OCI-M1 (cell line): ENCODE results near the gene RAB8A.

Source experiments
- DNase-seq: peaks from one replicate; lab custom pipeline; 2025; lab: John Stamatoyannopoulos, UW

The RAB8A gene

GRCh38 chr19:16111160-16111908 is at the start of gene RAB8A:
TSS of gene RAB8A (plus strand) at chr19:16111889. CDS start at chr19:16111902, 13 bp downstream.
- DNase-seq = peak; percentile 97

GRCh38 chr19:16061943-16062342 is 49.7 kb upstream of the RAB8A start:
- no peak for DNase-seq

- peak; percentile 78 for DNase-seq
Measured at GRCh38 chr19:16062789-16063188, 48.9 kb upstream of the RAB8A start.

- no peak for DNase-seq
Measured at GRCh38 chr19:16064209-16064889, 47.3 kb upstream of the RAB8A start.

- peak; percentile 58 for DNase-seq
Measured at GRCh38 chr19:16066611-16067104, 45.0 kb upstream of the RAB8A start.

- DNase-seq = no peak
Measured at GRCh38 chr19:16067205-16067938, 44.3 kb upstream of the RAB8A start.

GRCh38 chr19:16068696-16069259 is 42.9 kb upstream of the RAB8A start:
- DNase-seq = no peak

GRCh38 chr19:16069813-16070365 is 41.8 kb upstream of the RAB8A start:
- no peak for DNase-seq

- no peak for DNase-seq
Measured at GRCh38 chr19:16070366-16070990, 41.2 kb upstream of the RAB8A start.

- DNase-seq = no peak
Measured at GRCh38 chr19:16071072-16071691, 40.5 kb upstream of the RAB8A start.

GRCh38 chr19:16073481-16073880 is 38.2 kb upstream of the RAB8A start:
- no peak for DNase-seq

- DNase-seq = peak; percentile 3
Measured at GRCh38 chr19:16073988-16074387, 37.7 kb upstream of the RAB8A start.

GRCh38 chr19:16074488-16075365 is 37.0 kb upstream of the RAB8A start:
- DNase-seq = no peak

- DNase-seq = peak; percentile 41
Measured at GRCh38 chr19:16075430-16076153, 36.1 kb upstream of the RAB8A start.

GRCh38 chr19:16076154-16076957 is 35.3 kb upstream of the RAB8A start, which contains the start of gene TPM4:
TSS of gene TPM4 (plus strand) at chr19:16076495. CDS start at chr19:16076566, 71 bp downstream.
- DNase-seq = peak; percentile 90

- DNase-seq = peak; percentile 27
Measured at GRCh38 chr19:16076958-16077611, 34.6 kb upstream of the RAB8A start.

GRCh38 chr19:16077984-16078758 is 33.5 kb upstream of the RAB8A start:
- no peak for DNase-seq
